NCI-H526 (cell line): ENCODE results near the gene CARMIL1.
"Not testable (repeated sequence)": the region's sequence is repeated elsewhere in the genome, so short reads cannot be mapped to it uniquely, and the experiment has no call there.

ENCODE experiments used
- DNase-seq, 2 experiments: peaks; one replicate each; lab custom pipeline; 2025; lab: John Stamatoyannopoulos, UW

Gene CARMIL1

DNA sequence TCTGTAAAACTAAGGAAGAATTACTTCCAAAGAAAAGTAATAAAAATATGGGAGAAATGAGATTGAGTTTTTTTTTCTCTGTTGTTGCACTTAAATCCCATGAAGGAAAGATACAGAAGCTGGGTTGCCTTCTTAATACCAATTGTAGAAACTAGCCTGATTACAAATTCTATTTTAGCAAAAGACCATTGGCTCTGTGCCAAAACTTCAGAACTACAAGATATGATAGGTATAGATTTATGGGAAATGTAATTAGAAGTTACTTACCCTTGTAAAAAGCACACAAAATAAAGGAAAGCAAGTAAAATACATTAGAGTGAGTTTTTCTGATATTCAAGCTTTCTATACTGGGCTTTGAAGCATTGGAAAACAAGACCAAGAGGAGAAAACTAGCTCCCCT is 299.4 kb downstream of the CARMIL1 start:
- no peak for DNase-seq

DNA sequence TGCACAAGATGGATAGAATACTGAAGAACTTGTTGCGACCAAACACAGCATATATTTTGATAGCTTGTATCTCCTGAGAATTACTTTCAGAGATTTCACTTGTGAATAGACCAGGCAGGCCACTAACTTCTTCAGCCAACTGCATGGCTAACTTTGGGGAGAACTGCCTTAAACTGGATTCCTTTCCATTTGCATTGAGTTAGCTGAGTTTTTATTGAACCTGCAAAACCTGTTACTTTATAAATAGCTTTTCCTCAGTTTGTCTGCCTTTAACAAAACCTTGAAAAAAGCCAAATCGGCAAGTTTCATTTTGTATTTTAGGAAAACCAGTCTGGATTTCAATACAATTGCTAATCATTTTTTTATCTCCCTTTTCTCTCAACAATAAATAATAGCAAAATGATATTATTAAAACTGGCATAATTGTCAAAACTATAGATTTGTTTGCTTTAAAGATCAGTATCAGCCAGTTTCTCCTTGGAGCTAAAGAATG is 300.3 kb downstream of the CARMIL1 start:
- DNase-seq = no peak

DNA sequence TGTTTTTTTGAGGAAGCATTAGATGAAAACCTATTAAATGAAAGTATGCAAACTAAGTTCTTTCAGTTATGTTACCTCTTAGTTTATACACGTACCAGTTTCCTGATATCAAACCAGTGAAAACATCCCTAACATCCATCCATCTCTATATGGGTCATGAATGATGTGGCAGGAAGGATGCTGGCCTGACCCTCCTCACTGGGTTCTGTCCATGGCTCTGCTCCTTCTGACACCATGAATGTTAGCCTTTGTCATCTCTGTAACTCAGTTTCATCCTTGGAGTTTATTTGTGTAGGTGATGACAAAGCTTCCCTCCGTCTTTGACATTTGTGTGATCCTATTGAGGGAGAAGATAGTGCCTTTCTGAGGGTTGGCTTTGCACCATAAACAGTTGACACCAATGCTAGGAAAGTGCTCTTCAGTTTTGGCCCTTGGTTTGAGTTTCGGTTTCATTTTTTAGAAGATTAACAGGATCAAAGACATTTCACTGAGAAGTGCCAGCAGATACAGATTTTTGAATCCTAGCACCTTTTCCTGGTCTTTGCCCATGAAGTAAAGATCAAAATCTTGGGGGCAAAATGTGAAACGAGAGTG is 300.8 kb downstream of the CARMIL1 start:
- DNase-seq = no peak

DNA sequence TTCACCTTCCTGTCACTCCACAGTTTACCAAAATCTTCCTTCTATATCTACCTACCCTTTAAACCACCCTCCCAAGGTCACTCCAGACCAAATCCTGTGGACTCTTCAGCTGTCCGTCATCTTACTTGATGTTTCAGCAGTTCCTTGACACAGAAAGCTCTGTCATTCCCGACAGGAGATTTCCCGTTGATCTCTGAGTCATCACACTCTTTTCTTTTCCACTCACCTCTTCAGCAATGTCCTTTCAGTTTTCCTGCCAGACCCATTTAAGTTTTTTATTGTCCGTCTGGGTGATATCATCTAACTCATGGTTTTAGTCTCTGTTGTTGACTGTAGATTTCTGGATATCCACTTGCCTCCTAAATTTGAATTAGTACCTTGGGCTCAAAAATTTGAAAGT is 302.9 kb downstream of the CARMIL1 start:
- no peak for DNase-seq

DNA sequence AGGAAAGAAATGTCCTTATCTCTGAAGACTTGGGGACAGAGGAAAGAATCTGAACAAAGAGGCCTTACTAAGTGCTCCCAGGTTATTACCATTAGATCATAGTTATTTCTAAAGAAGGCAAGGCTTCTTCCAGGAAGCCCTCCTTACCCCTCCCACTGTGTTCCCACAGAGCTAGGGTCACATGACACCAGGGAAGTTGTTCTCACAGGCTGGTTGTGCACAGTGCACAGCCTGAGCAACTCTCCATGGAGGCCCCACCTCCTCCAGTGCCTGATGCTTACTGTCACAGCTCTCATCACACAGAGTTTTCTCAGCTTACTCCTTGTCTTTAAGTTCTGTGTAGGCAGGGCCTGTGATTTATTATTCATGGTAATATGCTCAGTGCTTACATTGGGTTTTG is 303.9 kb downstream of the CARMIL1 start:
- DNase-seq = no peak

DNA sequence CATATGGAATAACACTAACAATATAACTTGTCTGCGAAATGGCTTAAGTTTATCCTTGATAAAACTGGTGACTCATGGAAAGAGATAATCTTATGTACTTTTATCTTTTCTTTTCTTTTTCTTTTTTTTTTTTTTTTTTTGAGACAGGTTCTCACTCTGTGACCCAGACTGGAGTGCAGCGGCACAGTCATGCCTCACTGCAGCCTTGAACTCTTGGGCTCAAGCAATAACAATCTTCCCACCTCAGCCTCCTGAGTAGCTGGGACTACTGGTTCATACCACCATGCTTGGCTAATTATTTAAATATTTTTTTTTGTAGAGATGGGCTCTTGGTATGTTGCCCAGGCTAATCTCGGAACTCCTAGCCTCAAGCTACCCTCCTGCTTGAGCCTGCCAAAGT is 304.7 kb downstream of the CARMIL1 start:
- no peak for DNase-seq

DNA sequence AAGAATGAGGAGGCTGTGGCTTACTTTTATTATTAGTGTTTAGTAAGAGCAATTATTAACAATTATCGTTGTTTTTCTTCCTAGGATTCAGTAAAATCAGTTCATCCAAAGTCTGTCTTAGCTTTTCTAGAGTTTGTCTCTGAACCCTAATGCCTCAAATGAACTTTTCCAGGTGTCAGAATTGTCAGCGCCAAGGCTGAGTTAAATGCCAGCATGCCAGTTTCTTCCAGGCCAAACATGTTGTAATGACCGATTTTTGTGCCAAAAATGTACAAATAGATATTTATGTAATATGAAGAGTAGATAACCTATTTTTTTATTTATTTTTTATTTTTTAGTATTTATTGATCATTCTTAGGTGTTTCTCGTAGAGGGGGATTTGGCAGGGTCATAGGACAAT is 306.1 kb downstream of the CARMIL1 start:
- DNase-seq = no peak

DNA sequence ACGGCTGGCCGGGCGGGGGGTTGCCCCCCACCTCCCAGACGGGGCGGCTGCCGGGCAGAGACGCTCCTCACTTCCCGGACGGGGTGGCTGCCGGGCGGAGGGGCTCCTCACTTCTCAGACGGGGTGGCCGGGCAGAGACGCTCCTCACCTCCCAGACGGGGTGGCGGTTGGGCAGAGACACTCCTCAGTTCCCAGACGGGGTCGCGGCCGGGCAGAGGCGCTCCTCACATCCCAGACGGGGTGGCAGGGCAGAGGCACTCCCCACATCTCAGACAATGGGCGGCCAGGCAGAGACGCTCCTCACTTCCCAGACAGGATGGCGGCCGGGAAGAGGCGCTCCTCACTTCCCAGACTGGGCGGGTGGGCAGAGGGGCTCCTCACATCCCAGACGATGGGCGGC is 306.9 kb downstream of the CARMIL1 start:
- not testable (repeated sequence) for DNase-seq

DNA sequence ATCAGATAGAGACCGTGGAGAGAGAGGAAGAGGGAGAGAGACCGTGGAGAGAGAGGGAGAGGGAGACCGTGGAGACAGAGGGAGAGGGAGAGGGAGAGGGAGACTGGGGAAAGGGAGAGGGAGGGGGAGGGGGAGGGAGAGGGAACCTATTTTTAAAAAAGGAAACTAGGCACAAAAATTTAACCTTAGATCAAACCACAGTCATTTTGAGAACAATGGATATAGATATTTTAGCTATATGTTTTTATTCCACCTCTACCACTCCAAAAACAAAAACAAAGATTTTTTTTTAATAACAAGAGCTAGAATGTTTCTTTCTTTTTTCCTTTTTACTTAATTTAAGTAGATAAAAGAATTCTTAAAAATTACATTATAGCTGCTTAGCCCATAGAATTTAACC is 307.8 kb downstream of the CARMIL1 start:
- DNase-seq = no peak

DNA sequence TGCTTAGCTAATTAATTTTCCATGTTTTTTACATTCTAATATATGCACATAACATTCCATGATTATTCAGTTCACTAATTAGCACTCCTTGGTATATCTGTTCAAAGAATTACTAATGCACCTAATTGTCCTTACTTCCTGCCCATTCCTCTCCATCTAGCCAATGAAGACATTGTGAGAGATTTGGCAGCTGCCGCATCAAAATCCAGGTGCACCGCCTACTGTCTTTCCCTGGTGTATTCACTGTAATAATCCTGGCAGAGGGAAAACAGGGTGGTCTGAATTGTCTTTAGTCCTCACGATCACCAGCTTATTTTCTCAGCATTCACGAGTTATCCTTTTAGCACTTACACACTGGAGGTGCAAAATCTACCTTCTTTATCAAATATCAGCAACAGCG is 311.8 kb downstream of the CARMIL1 start:
- no peak for DNase-seq

DNA sequence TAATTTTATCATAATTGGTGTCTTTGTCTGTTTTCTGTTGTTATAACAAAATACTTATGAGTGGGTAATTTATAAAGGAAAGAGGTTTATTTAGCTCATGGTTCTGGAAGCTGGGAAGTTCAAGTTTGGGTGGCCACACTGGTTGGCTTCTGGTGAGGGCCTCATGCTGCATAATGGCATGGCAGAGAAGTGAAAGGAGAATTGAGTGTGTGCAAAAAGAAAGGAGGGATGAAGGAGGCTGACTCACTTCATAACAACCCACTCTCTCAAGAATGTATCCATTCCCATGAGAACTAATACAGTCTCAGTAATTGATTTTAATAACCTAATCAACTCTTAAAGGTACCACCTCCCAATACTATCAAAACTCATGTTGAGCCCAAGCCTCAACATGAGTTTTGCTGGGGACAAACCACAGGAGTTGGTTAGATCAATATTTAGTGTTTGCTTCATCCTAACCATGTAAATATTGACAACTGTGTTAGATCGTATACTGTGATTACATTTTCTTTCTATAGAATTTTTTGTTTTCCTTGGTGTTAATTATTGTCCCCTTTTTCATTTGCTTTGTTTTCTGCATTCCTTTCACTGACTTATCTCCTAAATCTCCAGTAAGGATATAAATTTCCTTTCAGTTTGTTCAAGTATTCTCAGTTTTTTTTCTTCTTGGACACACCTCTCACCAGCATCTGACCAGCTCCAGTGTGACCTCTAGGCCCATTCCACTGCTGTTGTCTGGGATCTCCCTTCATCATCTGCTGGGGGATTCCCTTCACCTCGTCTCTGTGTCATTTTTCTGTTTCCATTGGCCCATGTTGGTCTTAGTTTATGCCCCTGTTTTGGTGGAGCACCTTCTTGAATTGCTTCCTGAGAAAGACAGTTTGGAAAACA is 318.0 kb downstream of the CARMIL1 start:
- DNase-seq = no peak

DNA sequence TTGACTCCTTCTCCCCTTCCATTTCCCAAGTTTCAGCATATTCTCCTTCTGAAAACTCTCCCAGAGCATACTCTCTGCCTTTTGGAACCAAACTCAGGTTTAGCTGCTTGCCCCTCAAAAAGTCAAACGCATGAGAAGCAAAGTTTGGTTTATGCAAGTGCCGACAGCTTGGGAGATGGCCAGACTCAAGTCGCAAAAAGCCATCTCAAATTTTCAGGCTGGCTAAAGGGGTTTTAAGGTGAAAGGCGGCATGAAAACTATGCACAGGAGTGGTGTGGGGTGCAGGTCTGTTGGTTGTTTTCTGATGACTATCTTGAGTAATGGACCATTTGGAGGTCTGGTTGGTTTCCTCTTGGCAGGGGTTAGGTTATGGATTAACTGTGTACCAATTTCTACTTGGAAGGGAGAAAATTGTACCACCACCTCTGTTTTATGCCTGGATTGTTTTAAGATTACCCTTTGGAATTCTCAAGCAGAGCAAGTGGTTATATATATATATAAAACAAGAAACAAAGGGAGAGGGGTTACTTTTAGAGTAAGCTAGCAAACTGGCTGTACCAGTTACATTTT is 320.4 kb downstream of the CARMIL1 start:
- no peak for DNase-seq

DNA sequence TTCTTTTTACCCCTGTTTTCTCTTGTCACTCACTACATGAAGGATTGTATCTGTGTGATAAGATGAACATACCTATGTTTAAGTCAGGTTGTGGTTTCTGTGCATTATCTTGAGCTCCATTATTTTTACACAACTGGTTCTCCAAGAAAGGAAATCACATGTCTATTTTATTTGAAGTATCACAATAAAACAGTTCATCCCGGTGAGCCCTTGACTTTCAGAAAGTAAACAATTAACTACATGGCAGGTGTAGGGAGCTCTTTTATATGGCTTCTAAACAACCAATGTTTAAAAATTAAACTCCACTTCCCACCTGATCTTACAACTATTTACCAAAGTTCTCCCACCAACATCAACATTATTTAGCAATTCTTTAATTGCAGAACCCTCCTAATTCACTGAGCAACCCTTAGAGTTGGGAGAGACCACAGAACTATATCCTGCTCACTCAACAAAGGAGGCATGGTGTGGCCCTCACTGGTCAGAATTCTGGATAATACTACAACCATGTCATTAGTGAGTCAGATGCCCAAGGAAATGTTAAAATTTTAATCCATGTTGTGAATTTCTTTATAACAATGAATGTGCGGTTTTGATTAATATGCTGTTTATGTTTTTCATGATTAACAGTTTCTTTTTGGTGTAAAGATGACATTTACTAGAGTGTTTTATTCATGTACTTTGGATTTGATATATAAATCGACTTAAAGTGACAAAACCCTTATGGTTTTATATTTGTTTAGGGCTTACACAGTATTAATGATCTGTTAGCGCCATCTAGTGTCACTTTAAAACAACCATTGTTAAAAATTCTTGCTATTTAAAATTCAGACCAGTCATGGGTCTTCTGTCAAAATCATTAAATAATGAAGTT is 322.9 kb downstream of the CARMIL1 start:
- DNase-seq = peak in 1 of 2 experiments; percentile 57

DNA sequence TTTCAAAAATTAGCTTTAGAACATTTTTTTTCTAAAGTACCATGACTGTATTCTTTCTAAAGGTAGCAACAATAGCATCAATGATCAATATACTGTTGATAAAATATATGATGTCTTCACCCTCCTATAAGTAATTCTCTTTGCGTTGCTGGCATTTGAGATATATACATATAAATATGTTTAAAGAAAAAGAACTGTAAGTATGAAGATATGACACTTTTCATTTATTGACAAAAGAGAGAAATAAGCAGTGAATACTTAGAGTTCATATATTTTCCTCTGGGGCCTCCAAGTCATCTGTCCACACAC is 323.5 kb downstream of the CARMIL1 start:
- DNase-seq = no peak

DNA sequence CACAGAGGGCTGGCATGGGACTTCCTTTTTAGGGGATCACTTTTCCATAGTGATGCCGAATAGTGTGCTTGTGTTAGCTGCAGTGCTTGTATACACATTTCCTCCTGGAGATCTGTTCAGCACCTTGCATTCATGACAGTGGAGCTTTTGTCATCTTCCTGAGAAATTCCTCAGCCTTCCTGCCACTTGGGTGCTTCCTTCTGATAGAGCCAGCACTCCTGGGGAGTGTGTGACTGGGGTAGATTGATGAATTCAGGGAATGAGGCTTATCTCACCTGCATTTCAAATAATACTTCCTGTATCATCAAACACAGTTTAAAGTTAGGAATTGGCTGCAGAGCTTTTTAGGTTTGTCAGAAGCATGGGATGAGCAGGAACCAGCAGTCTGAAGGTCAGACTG is 324.1 kb downstream of the CARMIL1 start:
- no peak for DNase-seq

DNA sequence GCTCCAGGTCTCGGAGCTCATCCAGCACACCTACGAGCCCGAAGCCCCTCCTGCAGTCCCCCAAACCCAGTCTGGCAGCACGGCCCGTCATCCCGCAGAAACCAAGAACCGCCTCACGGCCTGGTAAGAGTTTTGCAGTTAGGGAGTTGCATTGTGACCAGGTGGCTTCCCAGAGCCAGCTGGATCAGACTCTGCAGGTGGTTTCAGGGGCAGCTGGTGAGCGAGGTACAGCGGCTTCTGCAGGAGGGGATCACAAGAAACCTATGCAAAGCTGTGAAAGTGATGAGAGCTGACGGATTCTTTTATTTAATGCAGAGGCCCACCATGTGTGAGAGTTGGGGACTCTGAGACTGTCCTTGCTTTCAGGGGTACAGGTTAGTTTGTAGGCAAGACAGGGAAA is 327.0 kb downstream of the CARMIL1 start:
- no peak for DNase-seq

DNA sequence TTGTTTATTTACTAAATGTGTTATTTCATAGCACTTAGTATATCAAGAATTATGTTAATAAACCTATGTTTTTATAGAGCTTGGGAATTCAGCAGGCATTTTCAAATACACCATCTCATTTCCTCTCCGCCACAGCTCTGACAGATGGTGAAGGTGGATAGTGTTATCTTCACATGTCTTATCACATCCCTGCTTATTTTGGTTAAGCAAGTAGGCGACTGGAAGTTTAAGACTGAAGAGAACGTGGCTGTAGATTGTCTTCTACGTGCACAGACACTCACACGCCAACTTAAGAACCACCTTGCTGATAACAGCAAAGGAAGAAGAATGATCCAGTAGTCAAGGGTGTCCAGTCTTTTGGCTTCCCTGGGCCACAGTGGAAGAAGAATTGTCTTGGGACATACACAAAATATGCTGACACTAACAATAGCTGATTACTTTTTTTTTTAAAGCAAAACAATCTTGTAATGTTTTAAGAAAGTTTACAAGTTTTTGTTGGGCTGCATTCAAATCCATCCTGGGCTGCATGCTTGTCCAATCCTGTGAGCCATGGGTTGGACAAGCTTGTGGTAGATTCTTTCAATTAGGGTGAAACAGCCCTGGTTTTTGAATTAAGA is 329.5 kb downstream of the CARMIL1 start:
- no peak for DNase-seq

DNA sequence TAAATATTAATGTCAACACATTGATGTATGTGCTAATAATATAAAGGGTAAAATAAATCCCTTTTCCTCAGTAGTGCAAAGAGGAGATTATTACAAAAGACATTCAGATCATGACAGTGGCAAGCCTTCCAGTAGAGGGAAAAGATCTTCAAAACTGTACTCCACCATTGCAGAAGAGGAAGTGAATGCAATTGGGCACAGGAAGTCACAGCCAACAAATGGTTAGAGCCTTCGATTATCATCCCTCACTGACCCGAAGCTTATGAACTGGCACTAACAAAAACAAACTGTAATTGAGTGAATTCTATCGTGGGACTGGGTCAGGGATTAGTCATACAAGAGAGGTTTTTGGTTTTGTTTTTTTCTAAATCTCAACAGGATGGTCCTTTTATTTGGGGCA is 333.5 kb downstream of the CARMIL1 start:
- DNase-seq = no peak

DNA sequence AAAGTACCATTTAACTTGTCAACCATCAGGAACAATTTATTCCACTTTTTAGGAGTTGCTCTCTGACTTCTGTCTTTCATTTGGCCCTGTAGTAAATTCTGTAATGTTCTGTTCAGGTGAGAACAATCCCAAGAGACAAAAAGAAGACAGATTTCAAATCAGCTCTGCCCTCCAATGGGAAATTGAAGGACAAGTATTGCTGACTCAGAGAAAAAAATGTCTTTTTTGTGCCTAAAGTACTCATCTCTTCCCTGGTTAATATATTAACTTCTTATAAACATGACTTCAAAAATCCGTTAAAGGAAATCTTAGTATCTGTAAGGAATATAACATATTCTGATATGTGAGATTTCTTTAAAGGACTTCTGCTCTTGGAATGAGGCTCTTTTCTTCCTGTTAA is 334.2 kb downstream of the CARMIL1 start:
- no peak for DNase-seq

DNA sequence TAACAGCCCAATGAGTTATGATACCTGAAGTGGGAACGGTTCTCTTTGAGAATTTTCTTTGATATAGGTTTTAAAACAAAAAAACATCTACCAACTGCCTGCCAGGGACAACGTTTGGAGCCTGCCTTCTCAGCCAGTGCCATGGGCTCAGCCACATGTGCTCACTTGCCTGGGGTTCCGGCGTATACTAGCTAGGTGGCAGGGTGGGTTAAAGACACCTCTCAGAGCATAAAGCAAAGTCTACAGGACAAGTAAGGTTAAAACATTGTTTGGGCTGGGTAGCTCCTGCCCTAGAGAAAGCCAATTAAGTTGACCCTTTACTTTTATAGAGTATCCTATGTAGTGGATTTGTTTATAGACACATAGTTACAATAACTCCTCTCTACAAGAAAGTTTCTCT is 334.9 kb downstream of the CARMIL1 start:
- DNase-seq = no peak

DNA sequence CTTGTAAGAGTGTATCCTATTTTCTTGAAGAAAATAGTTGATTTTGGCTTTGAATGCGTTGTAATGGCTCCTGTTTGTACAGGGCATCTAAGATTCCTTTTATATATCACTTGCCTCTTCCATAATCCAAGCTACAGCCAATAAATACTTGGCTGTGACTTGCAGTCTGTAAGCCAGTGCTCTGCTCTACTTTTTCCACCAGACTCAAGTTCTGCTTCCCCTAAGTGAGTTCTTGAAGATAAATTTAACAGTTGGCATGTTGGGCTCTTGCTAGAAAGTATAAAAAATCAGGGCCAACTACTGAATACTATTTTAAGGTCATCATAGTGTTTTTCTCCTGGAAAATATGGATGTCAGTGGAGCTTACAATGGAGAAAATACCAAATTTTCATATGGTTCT is 336.3 kb downstream of the CARMIL1 start:
- DNase-seq = no peak

DNA sequence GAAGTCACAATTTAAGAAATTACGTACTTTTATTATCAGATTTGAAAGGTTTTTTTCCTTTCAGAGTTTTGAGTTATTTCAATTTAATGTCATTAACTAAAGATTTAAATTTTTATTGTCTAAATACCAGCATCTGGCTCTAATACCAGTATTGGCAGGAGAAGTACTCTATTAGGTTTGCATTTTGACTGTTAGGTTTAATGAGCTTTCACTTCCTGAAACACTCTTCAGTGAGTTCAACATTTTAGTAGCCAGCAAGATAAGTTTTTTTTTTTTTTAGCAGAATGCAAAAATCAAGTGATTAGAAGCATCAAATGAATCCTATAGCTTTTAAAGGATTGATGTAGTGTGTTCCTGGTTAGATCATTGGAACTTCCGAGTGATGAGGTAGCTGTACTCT is 338.8 kb downstream of the CARMIL1 start:
- no peak for DNase-seq
